SKM-1 treated with dmso at 0.1 percent for 144 hours (cell line): Measurements from ENCODE around the gene NSG2.

ENCODE experiments used
- DNase-seq: peaks from one replicate; lab custom pipeline; 2025; ENCODE audit not compliant: unreplicated experiment; lab: John Stamatoyannopoulos, UW

NSG2 gene

GRCh38 chr5:174147551-174147950, 102.0 kb downstream of the NSG2 start:
- DNase-seq: no peak

DNA sequence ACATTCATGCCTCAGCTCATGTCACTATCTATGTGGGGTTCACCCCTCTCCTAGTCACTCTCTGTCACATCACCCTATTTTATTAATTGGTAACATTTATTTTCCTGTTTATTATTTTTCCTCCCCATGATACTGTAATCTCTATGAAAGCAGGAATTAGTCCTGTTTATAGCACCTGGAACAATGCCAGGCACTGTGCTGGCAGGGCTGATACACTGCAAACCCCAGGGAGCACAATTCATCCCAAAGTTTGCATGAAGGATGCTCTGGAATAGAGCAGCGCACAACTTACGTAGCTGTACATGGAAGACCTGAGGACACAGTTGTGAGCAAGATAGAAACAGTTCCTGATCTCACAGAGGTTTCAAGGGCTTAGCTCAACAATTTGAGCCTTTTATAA, 103.2 kb downstream of the NSG2 start:
- no peak for DNase-seq

DNA sequence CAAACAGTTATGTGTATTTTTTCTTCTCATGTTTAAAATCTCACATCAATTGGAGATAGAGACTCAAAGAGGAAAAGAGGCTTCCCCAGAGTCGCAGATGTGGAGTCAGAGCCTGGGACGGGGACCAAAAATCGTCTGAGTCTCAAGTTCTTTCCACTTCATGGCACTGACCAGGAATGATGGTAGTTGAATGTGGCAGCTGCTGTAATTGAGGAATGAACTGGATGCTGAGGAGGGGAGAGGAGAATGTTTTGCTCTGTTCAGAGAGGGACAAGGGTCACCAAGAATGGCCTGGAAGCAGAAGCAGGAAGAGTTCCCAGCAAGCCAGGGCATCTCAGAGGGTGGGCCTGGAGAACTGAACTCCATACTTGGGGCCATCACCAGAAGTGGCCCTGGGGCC, 103.9 kb downstream of the NSG2 start:
- no peak for DNase-seq

GRCh38 chr5:174149989-174150388, 104.5 kb downstream of the NSG2 start:
- no peak for DNase-seq

GRCh38 chr5:174151599-174152181, 106.2 kb downstream of the NSG2 start:
- no peak for DNase-seq

DNA sequence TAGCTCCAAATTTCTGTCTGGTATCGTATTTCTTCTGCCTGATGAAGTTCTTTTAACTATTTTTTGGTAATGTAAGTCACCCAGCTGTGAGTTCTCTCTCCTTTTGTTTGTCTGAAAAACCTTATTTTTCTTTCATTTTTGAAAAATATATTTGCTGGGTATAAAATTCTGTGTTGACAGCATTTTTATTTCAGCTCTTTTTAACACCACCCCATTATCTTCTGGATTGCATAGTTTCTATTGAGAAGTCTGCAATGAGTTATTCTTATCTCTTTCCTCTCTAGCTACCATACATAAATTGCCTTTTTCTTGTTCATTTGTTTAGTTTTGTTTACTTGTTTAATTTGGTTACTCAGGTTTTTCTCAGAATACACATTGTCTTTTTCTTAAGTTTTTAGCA, 109.1 kb downstream of the NSG2 start:
- DNase-seq: no peak

DNA sequence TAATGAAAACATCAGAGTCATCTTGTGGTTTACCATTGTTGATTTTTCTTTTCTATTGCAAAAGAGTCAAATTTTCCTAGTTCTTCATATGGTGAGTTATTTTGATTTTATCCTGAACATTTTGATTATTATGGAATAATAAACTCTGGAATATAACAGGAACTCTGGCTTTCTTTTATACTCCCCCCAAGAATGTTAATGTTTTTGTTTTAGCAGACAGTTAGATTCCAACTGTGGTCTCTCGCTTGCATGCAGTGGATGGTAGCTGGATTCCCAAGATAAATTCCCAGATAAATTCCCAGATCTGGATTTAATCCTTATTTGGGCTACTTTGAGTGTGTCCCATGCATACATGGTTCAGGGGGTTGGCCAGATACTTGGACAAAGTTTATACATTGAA, 109.8 kb downstream of the NSG2 start:
- DNase-seq: no peak

DNA sequence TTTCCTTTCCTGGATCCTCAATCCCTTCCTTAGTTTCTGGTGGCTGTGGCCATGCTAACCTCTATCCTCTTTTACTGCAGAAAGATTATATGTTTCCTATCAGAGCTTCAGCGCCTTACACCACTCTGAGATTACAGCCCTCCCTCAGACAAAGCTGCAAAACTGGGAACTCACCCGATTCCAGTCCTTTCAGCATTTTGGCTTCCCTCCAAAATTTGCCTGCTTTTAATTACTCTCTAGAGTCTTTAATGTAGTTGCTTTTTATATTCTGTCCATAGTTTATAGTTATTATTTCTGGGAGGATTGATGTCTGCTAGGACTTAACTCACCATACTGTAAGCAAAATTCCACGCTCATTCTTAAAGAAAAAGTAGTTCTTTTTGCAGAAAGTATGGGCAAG, 110.2 kb downstream of the NSG2 start:
- no peak for DNase-seq

- DNase-seq: no peak
Measured at GRCh38 chr5:174157048-174157447, 111.5 kb downstream of the NSG2 start.
